Muscle layer of colon (tissue), 2 donors: ENCODE measurements around the gene PNPLA7.
"Not testable (repeated sequence)": the region's sequence is repeated elsewhere in the genome, so short reads cannot be mapped to it uniquely, and the experiment has no call there.

Source experiments
- H3K27ac ChIP-seq: one replicate; pipeline ENCODE4 v1.7.0; 2013; ENCODE audit warnings: low read depth, mild to moderate bottlenecking, low read length, moderate library complexity
- H3K27me3 ChIP-seq, 2 donors: one replicate each; pipeline ENCODE4 v1.7.0; 2013; ENCODE audit warnings: low read length in 2 of 2, mild to moderate bottlenecking in 2 of 2; ENCODE audit not compliant: insufficient read depth in 2 of 2, control insufficient read depth in 1 of 2
- H3K36me3 ChIP-seq: one replicate; pipeline ENCODE4 v1.7.0; 2013; ENCODE audit warnings: mild to moderate bottlenecking, low read length; ENCODE audit not compliant: insufficient read depth
- H3K4me1 ChIP-seq: one replicate; pipeline ENCODE4 v1.7.0; 2013; ENCODE audit warnings: mild to moderate bottlenecking, low read length; ENCODE audit not compliant: insufficient read depth
- H3K4me3 ChIP-seq, 2 donors: one replicate each; pipeline ENCODE4 v1.7.0; 2013; ENCODE audit warnings: low read length in 2 of 2, low read depth in 1 of 2, mild to moderate bottlenecking in 1 of 2, moderate library complexity in 1 of 2
- H3K9ac ChIP-seq: one replicate; pipeline ENCODE4 v1.7.0; 2013; ENCODE audit warnings: low read length
- H3K9me3 ChIP-seq: one replicate; pipeline ENCODE4 v1.7.0; 2013; ENCODE audit warnings: mild to moderate bottlenecking, low read length
- donor health status: abdominal sarcoma.
- donor health status: Adenocarcinoma of cecum.

Gene PNPLA7

GRCh38 chr9:137453643-137454081 lies 96.5 kb downstream of the PNPLA7 start:
- no peaks in the 10 kb centered on the region for H3K9me3 ChIP-seq
- peak overlapping the region; percentile 54 to 66 for H3K4me3 ChIP-seq
- no peak overlapping the region for H3K9ac ChIP-seq
- no peak overlapping the region for H3K27ac ChIP-seq
- peaks cover 11% of the 10 kb centered on the region for H3K4me1 ChIP-seq
- peaks cover 11% of the 10 kb centered on the region for H3K36me3 ChIP-seq
- no peaks in the 10 kb centered on the region for H3K27me3 ChIP-seq

DNA sequence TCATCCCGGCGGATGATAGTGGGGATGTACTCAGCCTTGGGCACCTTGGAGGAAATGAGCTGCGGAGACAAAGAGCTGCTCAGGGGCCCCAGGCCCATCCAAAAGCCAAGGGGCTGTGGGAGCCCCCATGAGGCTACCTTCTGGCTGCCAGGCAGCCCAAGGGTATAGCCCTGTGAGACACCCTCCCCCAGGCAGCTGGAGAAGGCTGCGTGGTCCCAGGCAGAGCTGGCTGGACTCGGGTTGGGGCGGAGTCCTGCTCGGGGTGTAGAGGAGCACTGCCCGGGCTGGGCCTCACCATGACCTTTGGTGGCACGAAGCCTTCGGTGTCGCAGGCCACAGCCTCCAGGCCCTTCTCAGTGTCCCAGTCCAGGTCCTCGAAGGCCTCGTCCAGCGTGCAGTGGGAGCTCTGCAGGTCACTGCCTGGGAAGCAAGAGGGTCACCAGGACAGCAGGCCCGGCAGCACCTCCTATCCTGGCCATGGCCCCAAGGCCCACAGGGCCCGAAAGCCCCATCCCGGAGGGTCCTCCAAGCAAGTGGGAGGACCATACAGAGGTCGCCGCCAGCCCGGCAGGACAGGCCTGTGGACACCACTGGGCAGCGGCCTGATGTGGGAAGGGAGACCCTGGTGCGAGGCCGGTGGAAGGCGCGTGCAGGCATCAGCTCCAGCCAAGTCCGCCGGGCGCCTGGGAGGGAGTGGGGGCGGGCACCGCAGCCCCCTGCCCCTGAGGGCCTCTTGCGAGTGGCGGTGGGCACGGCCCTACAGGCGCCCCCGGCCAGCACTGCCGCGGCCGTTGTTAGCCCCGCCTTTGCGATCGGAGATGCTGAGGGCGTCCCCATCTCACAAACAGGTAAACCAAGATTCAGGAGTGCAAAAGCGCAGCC lies 97.2 kb downstream of the PNPLA7 start:
- no peaks in the 10 kb centered on the region for H3K9me3 ChIP-seq
- H3K4me3 ChIP-seq = peak overlapping the region; percentile 54 to 66
- no peak overlapping the region for H3K9ac ChIP-seq
- peaks cover 11% of the 10 kb centered on the region for H3K4me1 ChIP-seq
- H3K36me3 ChIP-seq = peaks cover 11% of the 10 kb centered on the region
- no peak overlapping the region for H3K27ac ChIP-seq
- H3K27me3 ChIP-seq = no peaks in the 10 kb centered on the region

DNA sequence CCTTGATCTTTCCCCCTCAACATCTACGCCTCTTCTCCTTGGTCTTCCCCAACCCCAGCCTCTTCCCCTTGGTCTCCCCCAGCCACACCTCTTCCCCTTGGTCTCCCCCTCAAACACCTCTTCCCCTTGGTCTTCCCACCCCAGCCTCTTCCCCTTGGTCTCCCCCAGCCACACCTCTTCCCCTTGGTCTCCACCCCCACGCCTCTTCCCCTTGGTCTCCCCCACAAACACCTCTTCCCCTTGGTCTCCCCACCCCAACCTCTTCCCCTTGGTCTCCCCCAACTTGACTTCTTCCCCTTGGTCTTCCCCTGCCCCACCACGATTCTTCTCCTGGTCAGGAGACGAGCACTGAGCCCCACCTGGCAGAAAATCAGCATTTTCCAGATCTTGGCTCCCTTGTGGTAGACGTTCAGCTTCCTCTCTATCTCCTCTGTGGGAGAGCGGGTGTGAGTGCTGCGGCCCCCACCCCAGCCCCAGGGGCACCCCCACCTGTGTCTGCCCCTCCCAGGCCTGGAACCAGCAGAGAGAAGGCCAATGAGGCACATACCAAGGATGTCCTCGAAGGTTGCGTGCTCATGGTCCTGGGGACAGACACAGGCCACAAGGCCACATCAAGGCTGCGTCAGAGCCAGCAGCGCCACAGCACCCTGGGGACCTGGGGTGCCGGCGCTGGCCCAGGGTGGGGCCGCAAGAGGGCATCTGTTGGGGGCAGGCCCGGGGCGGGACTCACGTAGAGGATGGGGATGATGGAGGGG lies 98.0 kb downstream of the PNPLA7 start:
- Histone ChIP-seq H3K27me3 (no peaks in the 10 kb centered on the region), H3K36me3 (peaks cover 10% of the 10 kb centered on the region), H3K9me3 (no peaks in the 10 kb centered on the region), H3K4me1 (peaks cover 11% of the 10 kb centered on the region), H3K4me3 (no peak overlapping the region), H3K9ac (no peak overlapping the region), H3K27ac (no peak overlapping the region)

DNA sequence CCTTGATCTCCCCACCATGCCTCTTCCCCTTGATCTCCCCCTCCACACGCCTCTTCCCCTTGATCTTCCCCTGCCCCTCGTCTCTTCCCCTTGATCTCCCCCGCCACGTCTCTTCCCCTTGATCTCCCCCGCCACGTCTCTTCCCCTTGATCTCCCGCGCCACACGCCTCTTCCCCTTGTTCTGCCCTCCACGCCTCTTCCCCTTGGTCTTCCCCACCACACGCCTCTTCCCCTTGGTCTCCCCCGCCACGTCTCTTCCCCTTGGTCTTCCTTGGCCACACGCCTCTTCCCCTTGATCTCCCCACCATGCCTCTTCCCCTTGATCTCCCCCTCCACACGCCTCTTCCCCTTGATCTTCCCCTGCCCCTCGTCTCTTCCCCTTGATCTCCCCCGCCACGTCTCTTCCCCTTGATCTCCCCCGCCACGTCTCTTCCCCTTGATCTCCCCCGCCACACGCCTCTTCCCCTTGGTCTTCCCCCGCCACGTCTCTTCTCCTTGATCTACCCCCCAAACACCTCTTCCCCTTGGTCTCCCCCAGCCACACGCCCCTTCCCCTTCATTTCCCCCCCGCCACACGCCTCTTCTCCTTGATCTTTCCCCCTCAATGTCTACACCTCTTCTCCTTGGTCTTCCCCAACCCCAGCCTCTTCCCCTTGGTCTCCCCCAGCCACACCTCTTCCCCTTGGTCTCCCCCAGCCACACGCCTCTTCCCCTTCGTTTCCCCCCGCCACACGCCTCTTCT lies 98.8 kb downstream of the PNPLA7 start:
- not testable (repeated sequence) for H3K9ac ChIP-seq, H3K27me3 ChIP-seq, H3K27ac ChIP-seq, H3K36me3 ChIP-seq, H3K4me3 ChIP-seq, H3K9me3 ChIP-seq
- H3K4me1 ChIP-seq = peaks cover 11% of the 10 kb centered on the region

GRCh38 chr9:137450539-137451222 lies 99.5 kb downstream of the PNPLA7 start:
- H3K4me1 ChIP-seq = peaks cover 11% of the 10 kb centered on the region
- H3K9me3 ChIP-seq, H3K36me3 ChIP-seq, H3K4me3 ChIP-seq, H3K27ac ChIP-seq, H3K9ac ChIP-seq, H3K27me3 ChIP-seq: not testable (repeated sequence)

DNA sequence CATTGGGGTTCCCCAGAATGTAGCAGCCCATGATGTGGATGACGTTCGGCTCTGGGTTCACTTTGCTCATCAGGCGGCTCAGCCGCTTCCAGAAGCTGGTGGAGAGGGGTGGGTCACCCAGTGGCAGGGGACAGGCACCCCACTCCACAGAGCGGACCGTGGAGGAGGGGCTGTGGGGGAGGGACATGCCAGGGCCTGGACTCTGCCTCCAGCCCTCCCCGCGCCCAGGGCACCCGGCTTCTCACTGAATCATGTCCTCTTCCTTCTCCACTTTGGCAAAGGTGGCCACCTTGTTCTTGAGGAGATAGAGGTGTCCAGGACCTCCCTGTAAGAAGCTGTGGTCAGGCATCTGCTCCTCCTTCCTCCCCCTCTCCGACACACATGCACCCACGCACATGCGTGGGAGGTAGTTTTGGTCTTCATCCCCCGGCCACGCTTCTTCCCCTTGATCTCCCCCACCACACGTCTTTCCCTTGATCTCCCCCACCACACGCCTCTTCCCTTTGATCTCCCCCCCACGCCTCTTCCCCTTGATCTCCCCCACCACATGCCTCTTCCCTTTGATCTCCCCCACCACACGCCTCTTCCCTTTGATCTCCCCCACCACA lies 100.2 kb downstream of the PNPLA7 start:
- no peaks in the 10 kb centered on the region for H3K9me3 ChIP-seq
- H3K4me3 ChIP-seq = no peak overlapping the region
- no peak overlapping the region for H3K9ac ChIP-seq
- peaks cover 8% of the 10 kb centered on the region for H3K4me1 ChIP-seq
- H3K27ac ChIP-seq = no peak overlapping the region
- no peaks in the 10 kb centered on the region for H3K36me3 ChIP-seq
- H3K27me3 ChIP-seq = no peaks in the 10 kb centered on the region

DNA sequence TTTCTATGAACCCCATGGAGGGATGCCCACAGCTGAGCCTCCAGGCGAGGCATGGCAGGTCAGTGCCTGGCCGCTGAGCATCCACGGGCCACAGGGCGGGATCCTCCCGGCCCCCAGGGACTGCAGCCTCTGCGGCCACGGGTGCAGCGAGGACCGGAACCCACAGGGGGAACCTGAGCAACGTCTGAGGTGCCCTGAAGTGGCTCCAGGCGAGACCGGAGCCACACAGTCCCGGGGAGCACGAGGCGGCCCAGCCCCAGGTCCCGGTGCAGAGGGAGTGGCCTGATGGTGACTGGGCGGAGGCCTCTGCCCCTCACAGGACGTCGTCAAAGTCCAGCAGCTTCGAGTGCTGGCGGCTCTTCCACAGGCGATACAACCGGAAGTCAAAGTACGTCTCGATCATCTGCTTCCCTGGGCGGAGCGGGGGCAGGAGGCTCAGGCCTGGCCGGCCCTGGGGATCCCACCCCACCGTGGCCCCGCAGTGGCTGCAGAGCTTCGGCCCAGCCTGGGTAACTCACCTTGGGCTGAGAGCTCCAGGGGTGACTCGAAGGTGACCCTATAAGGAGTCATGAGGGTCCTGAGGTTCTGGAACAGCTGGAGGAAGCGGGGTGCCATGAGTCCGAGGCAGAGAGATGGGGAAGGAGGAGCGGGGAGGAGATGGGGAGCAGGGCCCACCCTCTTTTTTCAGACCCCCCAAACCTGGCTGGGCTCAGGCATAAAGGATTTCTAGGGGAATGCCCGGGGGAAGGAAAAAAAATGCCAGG lies 100.9 kb downstream of the PNPLA7 start:
- Histone ChIP-seq H3K4me1 (peaks cover under 1% of the 10 kb centered on the region), H3K9me3 (no peaks in the 10 kb centered on the region), H3K36me3 (no peaks in the 10 kb centered on the region), H3K27me3 (peaks cover 0 to under 1% of the 10 kb centered on the region in 2 donors), H3K9ac (no peak overlapping the region), H3K4me3 (no peak overlapping the region), H3K27ac (no peak overlapping the region)

DNA sequence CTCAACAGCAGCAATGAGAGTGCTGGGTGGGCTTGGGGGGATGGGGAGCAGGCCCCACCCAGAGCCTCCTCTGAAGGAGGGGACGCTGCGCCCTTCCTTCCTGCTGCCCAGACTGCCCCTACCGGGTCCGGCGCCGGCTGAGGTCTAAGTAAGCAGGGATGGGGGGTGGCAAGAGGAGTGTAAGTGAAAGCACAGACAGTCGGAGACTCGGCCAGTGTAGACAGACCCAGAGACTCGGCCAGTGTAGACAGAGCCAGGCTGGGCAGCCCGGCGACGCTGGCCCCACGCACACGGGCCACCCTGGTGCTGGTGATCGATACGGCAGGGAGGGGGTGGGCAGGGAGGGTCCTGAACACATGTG lies 101.6 kb downstream of the PNPLA7 start:
- no peak overlapping the region for H3K9ac ChIP-seq
- H3K27ac ChIP-seq = no peak overlapping the region
- H3K27me3 ChIP-seq = peaks cover 0 to 4% of the 10 kb centered on the region in 2 donors
- H3K4me1 ChIP-seq = no peaks in the 10 kb centered on the region
- H3K4me3 ChIP-seq = no peak overlapping the region
- H3K36me3 ChIP-seq = no peaks in the 10 kb centered on the region
- no peaks in the 10 kb centered on the region for H3K9me3 ChIP-seq

- Histone ChIP-seq H3K4me3 (no peak overlapping the region), H3K27me3 (peaks cover 0 to 4% of the 10 kb centered on the region in 2 donors), H3K4me1 (no peaks in the 10 kb centered on the region), H3K36me3 (no peaks in the 10 kb centered on the region), H3K27ac (no peak overlapping the region), H3K9me3 (no peaks in the 10 kb centered on the region), H3K9ac (no peak overlapping the region)
Observed at GRCh38 chr9:137447722-137448601, 102.2 kb downstream of the PNPLA7 start.
